ENCODE data around the gene DHX8. TPM values are rescaled to one million over a fixed set of nuclear protein-coding genes. Genes with fewer than 3 reads are reported as not detected.

The DHX8 gene
- total and polyA plus RNA-seq, 2 donors (not counting 3 experiments of a cell fraction or from before 2014, with no cell fraction given) = 34.9 to 65.6 TPM

- intact Hi-C loops (cut with micrococcal nuclease) = no loop called here
- CTCF ChIA-PET = interaction anchor here (1.3 kb wide), 1 partner anchor 8 kb away, joined by 4 read pairs; no protein-coding TSS in a partner anchor
- no peak overlapping the region for H2AFZ ChIP-seq (ENCODE audit: low read depth, low read length)
- H3K27ac ChIP-seq (ENCODE audit: insufficient read depth, low read depth, low read length) = no peak overlapping the region
- POLR2A ChIA-PET = no interaction called here
- H3K27me3 ChIP-seq (ENCODE audit: control insufficient read depth in 2 of 2, insufficient read depth in 2 of 2, low read length in 2 of 2) = no peaks in the 10 kb centered on the region
- BruUV-seq (replicated peaks) = no TSS peak
- peaks cover 10 to 15% of the 10 kb centered on the region in 2 experiments for H3K36me3 ChIP-seq (ENCODE audit: control insufficient read depth in 2 of 2, extremely low read depth in 1 of 2, insufficient read depth in 2 of 2, low read length in 2 of 2)
- H4K20me1 ChIP-seq (replicated peaks; ENCODE audit: control insufficient read depth, extremely low read depth, insufficient read depth, low read length) = no peaks in the 10 kb centered on the region
- H3K79me2 ChIP-seq (ENCODE audit: control insufficient read depth, insufficient read depth, low read length) = no peaks in the 10 kb centered on the region
- no peak for DNase-seq (ENCODE audit: low read depth, low spot score)
- H3K4me3 ChIP-seq (replicated peaks in 1 of 3; ENCODE audit: insufficient read depth in 1 of 3, low read depth in 1 of 3, low read length in 3 of 3) = no peak overlapping the region
- H3K9me1 ChIP-seq (replicated peaks; ENCODE audit: control insufficient read depth, extremely low read depth, insufficient read depth, low read length) = no peaks in the 10 kb centered on the region
- TF ChIP-seq JUN (IDR thresholded peaks at IDR 0.05; ENCODE audit: borderline replicate concordance, insufficient read depth, insufficient read length, low read depth) = no peak
- no peak for TF ChIP-seq POLR2AphosphoS5 (IDR thresholded peaks at IDR 0.05; ENCODE audit: insufficient read depth, low read depth, low read length)
- no peak for TF ChIP-seq EZH2 (IDR thresholded peaks at IDR 0.05; ENCODE audit: borderline replicate concordance, low read depth, low read length, severe bottlenecking)
- no peak for TF ChIP-seq MYC (IDR thresholded peaks at IDR 0.05; ENCODE audit: low read depth, low read length)
- TF ChIP-seq MAX (IDR thresholded peaks at IDR 0.05; ENCODE audit: insufficient read depth, insufficient read length) = no peak
- H3K4me2 ChIP-seq (ENCODE audit: insufficient read depth, low read length) = no peak overlapping the region
- H3K9me3 ChIP-seq (replicated peaks; ENCODE audit: control insufficient read depth, insufficient read depth, low read length) = no peaks in the 10 kb centered on the region
- peaks cover 22% of the 10 kb centered on the region for H3K4me1 ChIP-seq (ENCODE audit: control insufficient read depth, extremely low read depth, insufficient read depth, low read length)
- no peak for FAIRE-seq
- dilution Hi-C loops (cut with MboI; ENCODE audit: extremely low pct_ligation_motif_present, low sequenced_read_pairs) = no loop called here
- H3K9ac ChIP-seq (replicated peaks; ENCODE audit: extremely low read depth, insufficient read depth, low read length) = no peak overlapping the region
Observed at GRCh38 chr17:43515656-43516055, 31.9 kb downstream of the DHX8 start.

GRCh38 chr17:43517161-43517560 is 33.4 kb downstream of the DHX8 start:
- ChIA-PET CTCF (interaction anchor here (0.8 to 1.5 kb wide), 11 partner anchors 13 to 159 kb away, joined by 3 to 11 read pairs (median 4); partner anchors contain the start of genes DHX8 and ETV4), POLR2A (interaction anchor here (0.6 to 0.9 kb wide), 2 partner anchors 14 to 176 kb away, joined by 3 read pairs; no protein-coding TSS in a partner anchor)
- no TSS peak for BruUV-seq (replicated peaks)
- Histone ChIP-seq H4K20me1 (replicated peaks; ENCODE audit: control insufficient read depth, extremely low read depth, insufficient read depth, low read length) (no peaks in the 10 kb centered on the region), H3K36me3 (ENCODE audit: control insufficient read depth in 2 of 2, extremely low read depth in 1 of 2, insufficient read depth in 2 of 2, low read length in 2 of 2) (peaks cover 18 to 26% of the 10 kb centered on the region in 2 experiments), H3K4me2 (ENCODE audit: insufficient read depth, low read length) (peak overlapping the region; percentile 4), H3K9me1 (replicated peaks; ENCODE audit: control insufficient read depth, extremely low read depth, insufficient read depth, low read length) (no peaks in the 10 kb centered on the region), H3K4me1 (ENCODE audit: control insufficient read depth, extremely low read depth, insufficient read depth, low read length) (peaks cover 22% of the 10 kb centered on the region), H3K79me2 (ENCODE audit: control insufficient read depth, insufficient read depth, low read length) (no peaks in the 10 kb centered on the region), H3K27me3 (ENCODE audit: control insufficient read depth in 2 of 2, insufficient read depth in 2 of 2, low read length in 2 of 2) (no peaks in the 10 kb centered on the region), H3K4me3 (replicated peaks in 1 of 3; ENCODE audit: insufficient read depth in 1 of 3, low read depth in 1 of 3, low read length in 3 of 3) (no peak overlapping the region), H3K9me3 (replicated peaks; ENCODE audit: control insufficient read depth, insufficient read depth, low read length) (no peaks in the 10 kb centered on the region), H3K9ac (replicated peaks; ENCODE audit: extremely low read depth, insufficient read depth, low read length) (peak overlapping the region; percentile 16), H2AFZ (ENCODE audit: low read depth, low read length) (no peak overlapping the region), H3K27ac (ENCODE audit: insufficient read depth, low read depth, low read length) (peak overlapping the region; percentile 71)
- intact Hi-C loops (cut with micrococcal nuclease) (no loop called here), dilution Hi-C loops (cut with MboI; ENCODE audit: extremely low pct_ligation_motif_present, low sequenced_read_pairs) (no loop called here)
- TF ChIP-seq GATA2 (IDR thresholded peaks at IDR 0.05; ENCODE audit: insufficient read depth, insufficient read length, low read depth, low read length) (no peak), CTCF (IDR thresholded peaks at IDR 0.05; ENCODE audit: extremely low read depth in 1 of 2, insufficient read depth in 1 of 2, low read depth in 1 of 2, low read length in 2 of 2) (no peak), POLR2A (IDR thresholded peaks at IDR 0.05; ENCODE audit: low read depth, low read length) (no peak)
- FAIRE-seq (no peak), DNase-seq (ENCODE audit: low read depth, low spot score) (no peak)
